ENCODE data around the gene LIN7B. TPM values are rescaled to one million over a fixed set of nuclear protein-coding genes. Genes with fewer than 3 reads are reported as not detected.

LIN7B gene
- total RNA-seq, 1 experiment from 2014 or later: 4.2 TPM

- H4K91ac ChIP-seq (ENCODE audit: insufficient read length, low read depth, low read length): no peak overlapping the region
- H3K27ac Mint-ChIP-seq: peak overlapping the region in 1 of 3 experiments; percentile 70; a peak in 3 of 7 replicates
- no peak overlapping the region for H2BK5ac ChIP-seq (ENCODE audit: insufficient read length, low read length)
- H3K36me3 Mint-ChIP-seq (ENCODE audit: insufficient read depth in 1 of 3, low read depth in 3 of 3): peaks cover 35 to 47% (median 40%) of the 10 kb centered on the region in 3 experiments
- no peak overlapping the region for H2AFZ ChIP-seq (ENCODE audit: low read length)
- peaks cover 0 to 3% of the 10 kb centered on the region in 2 experiments; a peak in 1 of 5 replicates for H3K9me3 Mint-ChIP-seq
- H3K18ac ChIP-seq (ENCODE audit: insufficient read length, low read depth, low read length): no peak overlapping the region
- H3K56ac ChIP-seq (ENCODE audit: insufficient read length, low read depth, low read length): no peak overlapping the region
- no peak overlapping the region; a peak in 1 of 5 replicates for H3K4me3 Mint-ChIP-seq
- DNase-seq: no peak
- H4K8ac ChIP-seq (replicated peaks; ENCODE audit: insufficient read length, low read depth, low read length): no peak overlapping the region
- H3K4me2 ChIP-seq (ENCODE audit: insufficient read depth, insufficient read length, low read length): no peak overlapping the region
- H4K5ac ChIP-seq (ENCODE audit: insufficient read length, low read depth, low read length): no peak overlapping the region
- H3K27ac ChIP-seq (ENCODE audit: insufficient read length, low read depth, low read length): no peak overlapping the region
- H4K20me1 ChIP-seq (ENCODE audit: control insufficient read depth, insufficient read depth, insufficient read length): no peaks in the 10 kb centered on the region
- H2BK120ac ChIP-seq (ENCODE audit: low read depth, low read length, poor library complexity, severe bottlenecking): no peak overlapping the region
- peaks cover 3% of the 10 kb centered on the region for H3K23me2 ChIP-seq (ENCODE audit: insufficient read length, low read depth, low read length, poor library complexity, severe bottlenecking)
- H3K4me1 Mint-ChIP-seq: peaks cover 20 to 40% of the 10 kb centered on the region in 2 experiments
- no peak overlapping the region for H2BK12ac ChIP-seq (ENCODE audit: insufficient read length, low read depth, low read length)
- no peaks in the 10 kb centered on the region; the same call in 1 of the 2 replicates for H3K4me1 ChIP-seq (ENCODE audit: insufficient read depth, low read length)
- no peak overlapping the region for H2AK5ac ChIP-seq (ENCODE audit: insufficient read length, low read length)
- H3K9me3 ChIP-seq (ENCODE audit: control insufficient read depth, low read depth, low read length): no peaks in the 10 kb centered on the region
- peaks cover 3% of the 10 kb centered on the region for H3K27me3 Mint-ChIP-seq (ENCODE audit: low read depth)
- no peak overlapping the region for H3K9ac ChIP-seq (ENCODE audit: extremely low read depth, insufficient read length, low read length)
- H3K27me3 ChIP-seq (ENCODE audit: insufficient read depth, low read length): no peaks in the 10 kb centered on the region
- no peak overlapping the region for H3T11ph ChIP-seq (ENCODE audit: low read length)
- H3K23ac ChIP-seq (ENCODE audit: insufficient read length, low read depth, low read length): no peak overlapping the region
- no CpG with 5 or more reads among the region's 5 CpGs for WGBS (ENCODE audit: extremely low coverage, insufficient read length, low lambda C conversion rate)
- no peaks in the 10 kb centered on the region for H3K79me2 ChIP-seq (ENCODE audit: insufficient read depth, low read length)
- H3K14ac ChIP-seq (ENCODE audit: insufficient read depth, low read length): no peak overlapping the region
- no peak overlapping the region for H2BK15ac ChIP-seq (ENCODE audit: low read depth, low read length)
- no peak overlapping the region for H3K4ac ChIP-seq (ENCODE audit: low read depth, low read length)
- H3K79me1 ChIP-seq (ENCODE audit: insufficient read depth, low read depth, low read length, poor library complexity, severe bottlenecking): no peaks in the 10 kb centered on the region
- no peak for TF ChIP-seq CTCF (conservative IDR thresholded peaks at IDR 0.05)
- H2BK20ac ChIP-seq (ENCODE audit: low read depth, low read length, poor library complexity, severe bottlenecking): no peak overlapping the region
Measured at GRCh38 chr19:49135686-49136085, 21.5 kb downstream of the LIN7B start.

Measured in H9 (cell line).